Glutamatergic neuron (in vitro differentiated cells): ENCODE results near the gene ADSL. TPM values are rescaled to one million over a fixed set of nuclear protein-coding genes. Genes with fewer than 3 reads are reported as not detected.

Source experiments
- DNase-seq: peaks from one replicate; pipeline ENCODE4 v3.0.0; 2022
- H3K27ac Mint-ChIP-seq: one replicate; pipeline ENCODE4 v1.8.0; 2020; ENCODE audit warnings: mild to moderate bottlenecking, mixed read lengths, inconsistent platforms; ENCODE audit not compliant: unreplicated experiment
- H3K27me3 Mint-ChIP-seq: one replicate; pipeline ENCODE4 v1.8.0; 2020; ENCODE audit warnings: mild to moderate bottlenecking, moderate library complexity, mixed read lengths, inconsistent platforms; ENCODE audit not compliant: unreplicated experiment
- H3K36me3 Mint-ChIP-seq: one replicate; pipeline ENCODE4 v1.8.0; 2020; ENCODE audit warnings: mild to moderate bottlenecking, mixed read lengths, inconsistent platforms; ENCODE audit not compliant: unreplicated experiment
- H3K4me1 Mint-ChIP-seq: one replicate; pipeline ENCODE4 v1.8.0; 2020; ENCODE audit warnings: mild to moderate bottlenecking, low read depth, mixed read lengths, inconsistent platforms; ENCODE audit not compliant: unreplicated experiment
- H3K4me3 Mint-ChIP-seq: one replicate; pipeline ENCODE4 v1.8.0; 2020; ENCODE audit warnings: mild to moderate bottlenecking, mixed read lengths, inconsistent platforms; ENCODE audit not compliant: unreplicated experiment
- H3K9me3 Mint-ChIP-seq: one replicate; pipeline ENCODE4 v1.8.0; 2020; ENCODE audit warnings: mild to moderate bottlenecking, moderate library complexity, mixed read lengths, inconsistent platforms; ENCODE audit not compliant: unreplicated experiment
- CTCF ChIP-seq: fragments of 200-600 bp; sonication (generic); IDR thresholded peaks from one replicate; pipeline ENCODE4 v1.5.0; 2021; ENCODE audit not compliant: partially characterized antibody, unreplicated experiment
- total RNA-seq: library from RNA; stranded (reverse); fragmentation: NEBNext Ultra II Directional; extraction: Animal tissue kit (Norgen Biotek cat#: 25700); gene quantifications from one replicate; pipeline ENCODE4 v1.2.1, GENCODE V29; 2021; ENCODE audit not compliant: unreplicated experiment

ADSL gene
- total RNA-seq, 1 donor from 2014 or later = 62.3 TPM

GRCh38 chr22:40426594-40427333 lies 80.5 kb downstream of the ADSL start:
- H3K27me3 Mint-ChIP-seq = peaks cover 14% of the 10 kb centered on the region
- H3K4me3 Mint-ChIP-seq = peak overlapping the region; percentile 3
- no peak for TF ChIP-seq CTCF
- peaks cover 17% of the 10 kb centered on the region for H3K9me3 Mint-ChIP-seq
- no peak for DNase-seq
- peak overlapping the region; percentile 31 for H3K27ac Mint-ChIP-seq
- H3K4me1 Mint-ChIP-seq = peaks cover 26% of the 10 kb centered on the region
- peaks cover 17% of the 10 kb centered on the region for H3K36me3 Mint-ChIP-seq

- H3K36me3 Mint-ChIP-seq = peaks cover 4% of the 10 kb centered on the region
- peaks cover 13% of the 10 kb centered on the region for H3K9me3 Mint-ChIP-seq
These were observed 82.5 kb downstream of the ADSL start for GRCh38 chr22:40428796-40429195.

GRCh38 chr22:40429481-40429880 lies 83.2 kb downstream of the ADSL start:
- no peak overlapping the region for H3K27ac Mint-ChIP-seq
- H3K4me3 Mint-ChIP-seq = no peak overlapping the region
- peaks cover 4% of the 10 kb centered on the region for H3K36me3 Mint-ChIP-seq
- no peak for DNase-seq
- H3K4me1 Mint-ChIP-seq = peaks cover 20% of the 10 kb centered on the region
- no peak for TF ChIP-seq CTCF
- peaks cover 12% of the 10 kb centered on the region for H3K27me3 Mint-ChIP-seq
- peaks cover 14% of the 10 kb centered on the region for H3K9me3 Mint-ChIP-seq

More at GRCh38 chr22:40428796-40429195, 82.5 kb downstream of the ADSL start:
- TF ChIP-seq CTCF = no peak
- DNase-seq = no peak
- H3K4me3 Mint-ChIP-seq = no peak overlapping the region
- peaks cover 20% of the 10 kb centered on the region for H3K4me1 Mint-ChIP-seq
- peak overlapping the region; percentile 13 for H3K27ac Mint-ChIP-seq
- peaks cover 10% of the 10 kb centered on the region for H3K27me3 Mint-ChIP-seq

- Mint-ChIP-seq H3K27me3 (peaks cover 10% of the 10 kb centered on the region), H3K4me3 (no peak overlapping the region), H3K9me3 (peaks cover 11% of the 10 kb centered on the region), H3K27ac (peak overlapping the region; percentile 16), H3K4me1 (peaks cover 15% of the 10 kb centered on the region), H3K36me3 (peaks cover 4% of the 10 kb centered on the region)
- no peak for DNase-seq
- TF ChIP-seq CTCF = no peak
These were observed 84.7 kb downstream of the ADSL start for GRCh38 chr22:40430991-40431390.

- TF ChIP-seq CTCF = no peak
- Mint-ChIP-seq H3K9me3 (peaks cover 4% of the 10 kb centered on the region), H3K4me1 (peaks cover 9% of the 10 kb centered on the region), H3K27me3 (peaks cover 2% of the 10 kb centered on the region), H3K27ac (no peak overlapping the region), H3K36me3 (peaks cover 4% of the 10 kb centered on the region), H3K4me3 (no peak overlapping the region)
- DNase-seq = no peak
These were observed 85.9 kb downstream of the ADSL start for GRCh38 chr22:40432157-40432556.
